ENCODE data around the gene LTN1. TPM values are rescaled to one million over a fixed set of nuclear protein-coding genes. Genes with fewer than 3 reads are reported as not detected.

LTN1 gene
- total RNA-seq, 3 donors from 2014 or later: 27.4 to 41.1 (median 29.8) TPM

GRCh38 chr21:29030909-29031308, 38.2 kb upstream of the LTN1 start:
- Histone ChIP-seq H3K9me3 (no peaks in the 10 kb centered on the region), H3K36me3 (no peaks in the 10 kb centered on the region), H3K27ac (no peak overlapping the region), H3K27me3 (no peaks in the 10 kb centered on the region), H3K4me3 (no peak overlapping the region), H3K4me1 (peaks cover 0 to 2% of the 10 kb centered on the region in 2 donors)
- intact Hi-C loops (cut with DNase I; ENCODE audit: low total_unique reads): no loop called here
- no peak for TF ChIP-seq POLR2A (IDR thresholded peaks at IDR 0.05)
- TF ChIP-seq CTCF (IDR thresholded peaks at IDR 0.05): no peak
- TF ChIP-seq POLR2AphosphoS5 (IDR thresholded peaks at IDR 0.05): no peak
- no peak for DNase-seq (ENCODE audit: low spot score in 2 of 2)

GRCh38 chr21:29029524-29029923, 36.8 kb upstream of the LTN1 start:
- H3K4me1 ChIP-seq: peaks cover 0 to 9% of the 10 kb centered on the region in 2 donors
- H3K27me3 ChIP-seq: no peaks in the 10 kb centered on the region
- intact Hi-C loops (cut with DNase I; ENCODE audit: low total_unique reads): no loop called here
- no peak overlapping the region for H3K27ac ChIP-seq
- H3K36me3 ChIP-seq: no peaks in the 10 kb centered on the region
- TF ChIP-seq POLR2AphosphoS5 (IDR thresholded peaks at IDR 0.05) (no peak), POLR2A (IDR thresholded peaks at IDR 0.05) (no peak), CTCF (IDR thresholded peaks at IDR 0.05) (no peak)
- no peak for DNase-seq (ENCODE audit: low spot score in 2 of 2)
- no peaks in the 10 kb centered on the region for H3K9me3 ChIP-seq
- no peak overlapping the region for H3K4me3 ChIP-seq

- no peak for DNase-seq (ENCODE audit: low spot score in 2 of 2)
- Histone ChIP-seq H3K36me3 (no peaks in the 10 kb centered on the region), H3K4me3 (peak overlapping the region; percentile 65 to 82 (median 74)), H3K27me3 (no peaks in the 10 kb centered on the region), H3K4me1 (peaks cover 0 to 9% of the 10 kb centered on the region in 2 donors), H3K9me3 (no peaks in the 10 kb centered on the region), H3K27ac (peak overlapping the region; percentile 96 to 98)
- intact Hi-C loops (cut with DNase I; ENCODE audit: low total_unique reads): no loop called here
- TF ChIP-seq POLR2A (IDR thresholded peaks at IDR 0.05) (no peak), CTCF (IDR thresholded peaks at IDR 0.05) (no peak), POLR2AphosphoS5 (IDR thresholded peaks at IDR 0.05) (no peak)
These were observed 32.6 kb upstream of the LTN1 start for GRCh38 chr21:29025328-29025713.

GRCh38 chr21:29024474-29025327, 32.0 kb upstream of the LTN1 start, which contains the start of gene USP16:
TSS of gene USP16 (plus strand) at chr21:29024668. CDS start at chr21:29027914, 3,246 bp downstream.
- DNase-seq (ENCODE audit: low spot score in 2 of 2): peak; percentile 91 to 95
- TF ChIP-seq POLR2A (IDR thresholded peaks at IDR 0.05): peak; percentile 33
- peak; percentile 91 to 98 (median 94) for TF ChIP-seq POLR2AphosphoS5 (IDR thresholded peaks at IDR 0.05)
- TF ChIP-seq CTCF (IDR thresholded peaks at IDR 0.05): peak in 1 of 3 donors; percentile 17
- Histone ChIP-seq H3K4me1 (peaks cover 0 to 9% of the 10 kb centered on the region in 2 donors), H3K27me3 (no peaks in the 10 kb centered on the region), H3K9me3 (no peaks in the 10 kb centered on the region), H3K27ac (peak within 1 kb of the TSS; percentile 96 to 98), H3K4me3 (peak within 1 kb of the TSS; percentile 65 to 82 (median 74)), H3K36me3 (no peaks in the 10 kb centered on the region)
- intact Hi-C loops (cut with DNase I; ENCODE audit: low total_unique reads): no loop called here

- Histone ChIP-seq H3K27ac (no peak overlapping the region), H3K27me3 (no peaks in the 10 kb centered on the region), H3K36me3 (no peaks in the 10 kb centered on the region), H3K9me3 (no peaks in the 10 kb centered on the region), H3K4me3 (no peak overlapping the region), H3K4me1 (peaks cover 0 to 12% of the 10 kb centered on the region in 2 donors)
- intact Hi-C loops (cut with DNase I; ENCODE audit: low total_unique reads): no loop called here
- DNase-seq (ENCODE audit: low spot score in 2 of 2): no peak
- TF ChIP-seq POLR2A (IDR thresholded peaks at IDR 0.05) (no peak), POLR2AphosphoS5 (IDR thresholded peaks at IDR 0.05) (no peak), CTCF (IDR thresholded peaks at IDR 0.05) (no peak)
These were observed 29.5 kb upstream of the LTN1 start for GRCh38 chr21:29022166-29022565.
